Measurements from ENCODE around the gene DOCK3. TPM values are rescaled to one million over a fixed set of nuclear protein-coding genes. Genes with fewer than 3 reads are reported as not detected.

Gene DOCK3
- total RNA-seq, 4 donors from 2014 or later = 0.33 to 5.3 (median 0.50) TPM

DNA sequence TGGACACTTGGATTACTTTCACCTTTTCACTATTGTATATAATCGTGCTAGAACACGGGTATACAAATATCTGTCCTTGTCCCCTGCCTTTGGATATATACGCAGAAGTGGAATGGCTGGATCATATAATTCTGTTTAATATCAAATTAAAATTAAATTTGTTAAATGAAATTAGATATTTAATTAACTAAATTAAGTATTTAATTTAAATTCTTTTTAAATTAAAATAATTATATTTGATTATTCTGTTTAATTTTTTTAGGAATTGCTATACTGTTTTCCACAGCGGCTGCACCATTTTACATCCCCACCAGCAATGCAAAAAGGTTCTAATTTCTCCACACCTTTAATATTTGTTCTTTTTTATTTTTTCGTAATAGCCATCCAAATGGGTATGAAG is 84.3 kb downstream of the DOCK3 start:
- TF ChIP-seq, protein P1, sequence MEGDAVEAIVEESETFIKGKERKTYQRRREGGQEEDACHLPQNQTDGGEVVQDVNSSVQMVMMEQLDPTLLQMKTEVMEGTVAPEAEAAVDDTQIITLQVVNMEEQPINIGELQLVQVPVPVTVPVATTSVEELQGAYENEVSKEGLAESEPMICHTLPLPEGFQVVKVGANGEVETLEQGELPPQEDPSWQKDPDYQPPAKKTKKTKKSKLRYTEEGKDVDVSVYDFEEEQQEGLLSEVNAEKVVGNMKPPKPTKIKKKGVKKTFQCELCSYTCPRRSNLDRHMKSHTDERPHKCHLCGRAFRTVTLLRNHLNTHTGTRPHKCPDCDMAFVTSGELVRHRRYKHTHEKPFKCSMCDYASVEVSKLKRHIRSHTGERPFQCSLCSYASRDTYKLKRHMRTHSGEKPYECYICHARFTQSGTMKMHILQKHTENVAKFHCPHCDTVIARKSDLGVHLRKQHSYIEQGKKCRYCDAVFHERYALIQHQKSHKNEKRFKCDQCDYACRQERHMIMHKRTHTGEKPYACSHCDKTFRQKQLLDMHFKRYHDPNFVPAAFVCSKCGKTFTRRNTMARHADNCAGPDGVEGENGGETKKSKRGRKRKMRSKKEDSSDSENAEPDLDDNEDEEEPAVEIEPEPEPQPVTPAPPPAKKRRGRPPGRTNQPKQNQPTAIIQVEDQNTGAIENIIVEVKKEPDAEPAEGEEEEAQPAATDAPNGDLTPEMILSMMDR (IDR thresholded peaks at IDR 0.05; ENCODE audit: low read depth) = no peak

GRCh38 chr3:50777680-50778079 is 103.0 kb downstream of the DOCK3 start:
- TF ChIP-seq, protein P1 (IDR thresholded peaks at IDR 0.05; ENCODE audit: low read depth) = no peak

DNA sequence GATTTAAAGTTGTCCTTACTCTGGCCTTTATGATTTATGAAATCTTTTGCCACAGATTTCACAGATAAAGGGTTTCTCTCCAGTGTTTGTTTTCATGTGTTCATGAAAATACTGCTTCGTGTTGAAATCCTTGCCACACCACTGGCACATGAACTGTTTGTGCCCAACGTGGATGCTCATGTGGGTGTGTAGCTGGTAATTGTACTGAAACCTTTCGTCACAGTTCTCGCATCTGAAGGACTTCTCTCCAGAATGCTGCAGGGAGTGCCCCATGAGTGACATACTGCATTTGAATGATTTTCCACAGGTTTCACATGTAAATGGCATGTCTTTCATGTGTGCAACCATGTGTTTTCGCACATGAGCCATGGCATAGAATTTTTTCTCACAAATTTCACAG is 111.9 kb downstream of the DOCK3 start:
- TF ChIP-seq, protein P1 (IDR thresholded peaks at IDR 0.05; ENCODE audit: low read depth) = no peak

DNA sequence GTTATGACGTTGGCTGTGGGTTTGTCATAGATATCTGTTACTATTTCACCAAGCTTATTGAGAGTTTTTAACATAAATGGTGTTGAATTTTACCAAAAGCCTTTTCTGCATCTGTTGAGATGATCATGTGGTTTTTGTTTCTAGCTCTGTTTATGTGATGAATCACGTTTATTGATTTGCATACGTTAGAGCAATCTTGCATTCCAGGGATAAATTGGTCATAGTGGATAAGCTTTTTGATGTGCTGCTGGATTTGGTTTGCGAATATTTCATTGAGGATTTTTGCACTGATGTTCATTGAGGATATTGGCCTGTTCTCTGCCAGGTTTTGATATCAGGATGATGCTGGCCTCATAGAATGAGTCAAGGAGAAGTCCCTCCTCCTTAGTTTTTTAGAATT is 117.8 kb downstream of the DOCK3 start:
- TF ChIP-seq, protein P1 (IDR thresholded peaks at IDR 0.05; ENCODE audit: low read depth) = no peak

GRCh38 chr3:50805321-50805720 is 130.6 kb downstream of the DOCK3 start:
- TF ChIP-seq, protein P1 (IDR thresholded peaks at IDR 0.05; ENCODE audit: low read depth) = no peak

- TF ChIP-seq, protein P1 (IDR thresholded peaks at IDR 0.05; ENCODE audit: low read depth) = no peak
Measured at GRCh38 chr3:50806031-50806430, 131.3 kb downstream of the DOCK3 start.

GRCh38 chr3:50806806-50807205 is 132.1 kb downstream of the DOCK3 start:
- TF ChIP-seq, protein P1 (IDR thresholded peaks at IDR 0.05; ENCODE audit: low read depth) = no peak

Data from subcutaneous adipose tissue (tissue), 4 donors.